Stimulated activated CD4-positive, alpha-beta T cell treated with anti-CD3 and anti-CD28 coated beads, Interleukin-1b, Interleukin-23, amount 100 ng/mL, for 1 hour (primary cell): ENCODE measurements around the gene ZNF646.

Experiments
- DNase-seq, 2 donors: peaks; one replicate each; pipeline ENCODE4 v3.0.0-alpha.2; 2020; ENCODE audit warnings: low read depth in 2 of 2

ZNF646 gene

GRCh38 chr16:31130899-31131298, 56.7 kb downstream of the ZNF646 start:
- DNase-seq = no peak

- DNase-seq = no peak
Observed at GRCh38 chr16:31131416-31131815, 57.2 kb downstream of the ZNF646 start.

- no peak for DNase-seq
Observed at GRCh38 chr16:31131841-31132271, 57.6 kb downstream of the ZNF646 start.

GRCh38 chr16:31132303-31132979, 58.2 kb downstream of the ZNF646 start:
- no peak for DNase-seq

GRCh38 chr16:31133046-31133501, 58.9 kb downstream of the ZNF646 start:
- DNase-seq = no peak
